Measurements from ENCODE around the gene APH1A.

APH1A gene

DNA sequence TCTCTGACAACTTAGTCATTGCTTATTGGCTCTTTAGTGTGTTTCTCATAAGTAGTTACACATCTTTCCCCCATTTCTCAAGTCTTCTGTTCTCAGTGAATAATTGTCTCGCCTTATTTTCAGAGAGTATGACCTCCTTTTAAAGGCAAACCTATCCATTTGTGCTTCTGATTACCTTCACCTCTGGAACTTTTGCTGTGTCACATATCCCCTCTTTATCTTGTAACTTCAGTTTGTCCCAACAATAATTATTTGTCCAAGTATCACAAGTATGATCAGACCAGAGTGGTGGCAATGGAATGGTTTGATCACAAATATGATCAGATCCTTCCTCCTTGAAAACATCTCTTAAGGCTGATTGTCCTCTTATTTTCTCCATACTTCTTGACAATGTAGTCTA lies 19.6 kb upstream of the APH1A start:
- no peak overlapping the region for H2AFZ ChIP-seq (ENCODE audit: low read depth, low read length, severe bottlenecking)
- TF ChIP-seq EZH2phosphoT487 (conservative IDR thresholded peaks at IDR 0.05; ENCODE audit: low read length): no peak
- TF ChIP-seq, protein P1, sequence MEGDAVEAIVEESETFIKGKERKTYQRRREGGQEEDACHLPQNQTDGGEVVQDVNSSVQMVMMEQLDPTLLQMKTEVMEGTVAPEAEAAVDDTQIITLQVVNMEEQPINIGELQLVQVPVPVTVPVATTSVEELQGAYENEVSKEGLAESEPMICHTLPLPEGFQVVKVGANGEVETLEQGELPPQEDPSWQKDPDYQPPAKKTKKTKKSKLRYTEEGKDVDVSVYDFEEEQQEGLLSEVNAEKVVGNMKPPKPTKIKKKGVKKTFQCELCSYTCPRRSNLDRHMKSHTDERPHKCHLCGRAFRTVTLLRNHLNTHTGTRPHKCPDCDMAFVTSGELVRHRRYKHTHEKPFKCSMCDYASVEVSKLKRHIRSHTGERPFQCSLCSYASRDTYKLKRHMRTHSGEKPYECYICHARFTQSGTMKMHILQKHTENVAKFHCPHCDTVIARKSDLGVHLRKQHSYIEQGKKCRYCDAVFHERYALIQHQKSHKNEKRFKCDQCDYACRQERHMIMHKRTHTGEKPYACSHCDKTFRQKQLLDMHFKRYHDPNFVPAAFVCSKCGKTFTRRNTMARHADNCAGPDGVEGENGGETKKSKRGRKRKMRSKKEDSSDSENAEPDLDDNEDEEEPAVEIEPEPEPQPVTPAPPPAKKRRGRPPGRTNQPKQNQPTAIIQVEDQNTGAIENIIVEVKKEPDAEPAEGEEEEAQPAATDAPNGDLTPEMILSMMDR (IDR thresholded peaks at IDR 0.05; ENCODE audit: insufficient read depth, low read length, poor library complexity, severe bottlenecking): no peak
- H3K79me2 ChIP-seq (ENCODE audit: insufficient read depth, low read length): no peaks in the 10 kb centered on the region
- no peaks in the 10 kb centered on the region for H4K20me1 ChIP-seq (ENCODE audit: low read depth, low read length)
- H3K36me3 ChIP-seq (ENCODE audit: low read length): no peaks in the 10 kb centered on the region
- H3K27ac ChIP-seq (ENCODE audit: low read depth, low read length): no peak overlapping the region
- no peaks in the 10 kb centered on the region for H3F3A ChIP-seq (ENCODE audit: insufficient read depth)
- H3K4me2 ChIP-seq (ENCODE audit: low read depth, low read length, poor library complexity, severe bottlenecking): no peak overlapping the region
- H3K27me3 ChIP-seq (ENCODE audit: low read length): no peaks in the 10 kb centered on the region
- H3K4me3 ChIP-seq (ENCODE audit: insufficient read depth, low read length, poor library complexity, severe bottlenecking): no peak overlapping the region
- no peaks in the 10 kb centered on the region for H3K9me2 ChIP-seq (replicated peaks; ENCODE audit: insufficient read depth, low read length)
- no peak overlapping the region for H3K9ac ChIP-seq (ENCODE audit: low read length)
- H3K9me3 ChIP-seq (ENCODE audit: insufficient read depth, low read length): no peaks in the 10 kb centered on the region

DNA sequence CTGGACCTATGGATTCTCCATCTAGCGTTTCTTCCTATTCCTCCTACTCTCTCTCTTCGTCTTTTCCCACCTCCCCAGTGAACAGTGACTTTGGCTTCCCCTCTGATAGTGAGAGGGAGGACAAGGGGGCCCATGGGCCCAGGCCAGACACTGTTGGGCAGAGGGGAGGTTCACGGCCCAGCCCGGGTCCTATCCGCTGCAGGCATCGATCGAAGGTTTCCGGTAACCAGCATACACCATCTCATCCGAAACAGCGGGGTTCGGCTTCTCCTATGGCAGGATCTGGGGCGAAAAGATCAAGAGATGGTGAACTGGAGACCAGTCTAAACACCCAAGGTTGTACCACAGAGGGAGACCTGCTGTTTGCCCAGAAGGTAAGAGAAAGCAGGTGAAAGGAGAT lies 14.4 kb upstream of the APH1A start:
- H3K4me3 ChIP-seq (ENCODE audit: insufficient read depth, low read length, poor library complexity, severe bottlenecking): no peak overlapping the region
- H3K27me3 ChIP-seq (ENCODE audit: low read length): no peaks in the 10 kb centered on the region
- H3K9me2 ChIP-seq (replicated peaks; ENCODE audit: insufficient read depth, low read length): no peaks in the 10 kb centered on the region
- no peaks in the 10 kb centered on the region for H3K79me2 ChIP-seq (ENCODE audit: insufficient read depth, low read length)
- H3K4me2 ChIP-seq (ENCODE audit: low read depth, low read length, poor library complexity, severe bottlenecking): no peak overlapping the region
- H3F3A ChIP-seq (ENCODE audit: insufficient read depth): no peaks in the 10 kb centered on the region
- no peaks in the 10 kb centered on the region for H3K9me3 ChIP-seq (ENCODE audit: insufficient read depth, low read length)
- H3K27ac ChIP-seq (ENCODE audit: low read depth, low read length): no peak overlapping the region
- no peaks in the 10 kb centered on the region for H4K20me1 ChIP-seq (ENCODE audit: low read depth, low read length)
- no peak for TF ChIP-seq EZH2phosphoT487 (conservative IDR thresholded peaks at IDR 0.05; ENCODE audit: low read length)
- TF ChIP-seq, protein P1 (IDR thresholded peaks at IDR 0.05; ENCODE audit: insufficient read depth, low read length, poor library complexity, severe bottlenecking): no peak
- no peak overlapping the region for H2AFZ ChIP-seq (ENCODE audit: low read depth, low read length, severe bottlenecking)
- no peaks in the 10 kb centered on the region for H3K36me3 ChIP-seq (ENCODE audit: low read length)
- no peak overlapping the region for H3K9ac ChIP-seq (ENCODE audit: low read length)

DNA sequence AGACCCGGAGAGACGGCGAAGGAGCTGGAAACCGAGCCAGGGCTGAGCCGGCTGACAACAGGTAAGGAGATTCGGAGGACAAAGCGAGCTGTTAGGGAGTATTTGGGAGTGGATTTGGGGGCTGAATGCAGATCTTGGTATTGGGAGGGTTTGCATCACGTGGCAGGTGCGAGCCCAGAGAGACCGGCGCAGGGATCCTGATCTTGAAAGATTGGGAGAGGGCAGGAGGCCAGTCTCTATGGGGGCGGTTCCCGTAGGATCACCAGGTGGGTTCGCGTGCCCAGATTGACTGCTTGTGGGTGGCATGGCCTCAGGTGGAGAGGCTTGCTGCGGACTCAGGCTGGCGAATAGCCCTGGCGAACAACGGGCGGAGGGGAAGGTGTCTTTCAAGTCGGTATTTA lies 13.7 kb upstream of the APH1A start:
- Histone ChIP-seq H3K9me3 (ENCODE audit: insufficient read depth, low read length) (no peaks in the 10 kb centered on the region), H3K9me2 (replicated peaks; ENCODE audit: insufficient read depth, low read length) (no peaks in the 10 kb centered on the region), H3K4me2 (ENCODE audit: low read depth, low read length, poor library complexity, severe bottlenecking) (no peak overlapping the region), H3K79me2 (ENCODE audit: insufficient read depth, low read length) (no peaks in the 10 kb centered on the region), H3F3A (ENCODE audit: insufficient read depth) (no peaks in the 10 kb centered on the region), H2AFZ (ENCODE audit: low read depth, low read length, severe bottlenecking) (peak overlapping the region; percentile 96), H3K27ac (ENCODE audit: low read depth, low read length) (no peak overlapping the region), H4K20me1 (ENCODE audit: low read depth, low read length) (no peaks in the 10 kb centered on the region), H3K36me3 (ENCODE audit: low read length) (no peaks in the 10 kb centered on the region), H3K27me3 (ENCODE audit: low read length) (no peaks in the 10 kb centered on the region), H3K9ac (ENCODE audit: low read length) (no peak overlapping the region), H3K4me3 (ENCODE audit: insufficient read depth, low read length, poor library complexity, severe bottlenecking) (no peak overlapping the region)
- TF ChIP-seq, protein P1 (IDR thresholded peaks at IDR 0.05; ENCODE audit: insufficient read depth, low read length, poor library complexity, severe bottlenecking): no peak
- no peak for TF ChIP-seq EZH2phosphoT487 (conservative IDR thresholded peaks at IDR 0.05; ENCODE audit: low read length)

Measured in SU-DHL-6 (cell line).